ENCODE data around the gene TGFB1.
A peak's percentile ranks its signal among the peaks of the same experiment; 100 is the strongest.
"Not testable (repeated sequence)": the region's sequence is repeated elsewhere in the genome, so short reads cannot be mapped to it uniquely, and the experiment has no call there.

TGFB1 gene

DNA sequence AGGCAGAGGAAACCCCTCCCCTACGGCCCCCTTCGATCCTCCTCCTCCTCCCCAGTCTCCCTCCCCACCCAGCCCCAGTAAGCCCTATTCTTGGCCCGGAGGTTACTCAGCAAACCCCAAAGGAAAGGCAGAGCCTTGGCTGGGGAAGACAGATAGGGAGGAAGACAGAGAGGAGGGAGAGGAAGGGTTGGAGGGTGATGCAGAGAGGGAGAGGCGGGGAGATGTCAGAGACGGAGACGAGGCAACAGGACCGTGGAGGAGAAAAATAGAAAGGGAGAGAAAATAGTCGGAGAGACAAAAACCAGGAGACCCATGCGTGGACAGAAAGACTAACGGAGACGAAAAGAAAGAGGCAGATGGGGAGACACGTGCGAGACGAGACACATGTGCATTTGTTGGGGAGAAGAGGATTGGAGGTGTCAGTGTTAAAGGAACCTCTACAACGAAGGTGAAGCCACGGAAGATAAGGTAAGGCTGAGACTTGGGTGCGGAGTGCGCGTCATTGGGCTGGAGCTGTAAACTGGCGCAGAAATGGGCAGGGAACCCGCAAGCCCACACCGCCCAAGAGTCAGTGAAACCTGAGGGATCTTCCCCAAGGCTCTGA is 2.9 kb downstream of the TGFB1 start:
- Histone ChIP-seq H4K20me1 (ENCODE audit: insufficient read depth) (no peaks in the 10 kb centered on the region), H3K4me3 (IDR thresholded peaks at IDR 0.05; ENCODE audit: insufficient read depth, low read depth, low read length) (no peak overlapping the region), H3K36me3 (ENCODE audit: insufficient read depth) (peaks cover 3% of the 10 kb centered on the region; the same call in 1 of the 2 replicates), H3K79me2 (ENCODE audit: insufficient read depth, low read depth) (peaks cover 46% of the 10 kb centered on the region), H3K27ac (no peak overlapping the region), H3K9ac (no peak overlapping the region), H3K4me1 (ENCODE audit: low read depth, poor library complexity, severe bottlenecking) (peaks cover 32% of the 10 kb centered on the region), H2AFZ (ENCODE audit: low read depth) (peak overlapping the region; percentile 70; the same call in 1 of the 2 replicates), H3K4me2 (peak overlapping the region; percentile 95), H3K27me3 (ENCODE audit: insufficient read depth, low read depth) (no peaks in the 10 kb centered on the region)
- TF ChIP-seq, protein P1, sequence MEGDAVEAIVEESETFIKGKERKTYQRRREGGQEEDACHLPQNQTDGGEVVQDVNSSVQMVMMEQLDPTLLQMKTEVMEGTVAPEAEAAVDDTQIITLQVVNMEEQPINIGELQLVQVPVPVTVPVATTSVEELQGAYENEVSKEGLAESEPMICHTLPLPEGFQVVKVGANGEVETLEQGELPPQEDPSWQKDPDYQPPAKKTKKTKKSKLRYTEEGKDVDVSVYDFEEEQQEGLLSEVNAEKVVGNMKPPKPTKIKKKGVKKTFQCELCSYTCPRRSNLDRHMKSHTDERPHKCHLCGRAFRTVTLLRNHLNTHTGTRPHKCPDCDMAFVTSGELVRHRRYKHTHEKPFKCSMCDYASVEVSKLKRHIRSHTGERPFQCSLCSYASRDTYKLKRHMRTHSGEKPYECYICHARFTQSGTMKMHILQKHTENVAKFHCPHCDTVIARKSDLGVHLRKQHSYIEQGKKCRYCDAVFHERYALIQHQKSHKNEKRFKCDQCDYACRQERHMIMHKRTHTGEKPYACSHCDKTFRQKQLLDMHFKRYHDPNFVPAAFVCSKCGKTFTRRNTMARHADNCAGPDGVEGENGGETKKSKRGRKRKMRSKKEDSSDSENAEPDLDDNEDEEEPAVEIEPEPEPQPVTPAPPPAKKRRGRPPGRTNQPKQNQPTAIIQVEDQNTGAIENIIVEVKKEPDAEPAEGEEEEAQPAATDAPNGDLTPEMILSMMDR (conservative IDR thresholded peaks at IDR 0.05; ENCODE audit: low read depth, low read length) = no peak

DNA sequence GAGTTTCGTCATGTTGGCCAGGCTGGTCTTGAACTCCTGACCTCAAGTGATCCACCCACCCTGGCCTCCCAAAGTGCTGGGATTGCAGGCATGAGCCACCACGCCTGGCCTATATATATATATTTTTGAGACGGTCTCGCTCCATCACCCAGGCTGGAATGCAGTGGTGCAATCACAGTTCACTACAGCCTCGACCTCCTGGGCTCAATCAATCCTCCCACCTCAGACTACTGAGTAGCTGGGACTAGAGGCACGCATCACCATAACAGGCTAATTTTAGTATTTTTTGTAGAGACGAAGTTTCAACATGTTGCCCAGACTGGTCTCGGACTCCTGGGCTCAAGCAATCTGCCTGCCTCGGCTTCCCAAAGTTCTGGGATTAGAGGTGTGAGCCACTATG is 6.8 kb downstream of the TGFB1 start:
- not testable (repeated sequence) for H3K27ac ChIP-seq; H3K4me3 ChIP-seq (IDR thresholded peaks at IDR 0.05; ENCODE audit: insufficient read depth, low read depth, low read length); H2AFZ ChIP-seq (ENCODE audit: low read depth); H3K9ac ChIP-seq; H3K4me2 ChIP-seq; H3K27me3 ChIP-seq (ENCODE audit: insufficient read depth, low read depth); H4K20me1 ChIP-seq (ENCODE audit: insufficient read depth); H3K36me3 ChIP-seq (ENCODE audit: insufficient read depth)
- Histone ChIP-seq H3K4me1 (ENCODE audit: low read depth, poor library complexity, severe bottlenecking) (peaks cover 25% of the 10 kb centered on the region), H3K79me2 (ENCODE audit: insufficient read depth, low read depth) (peaks cover 33% of the 10 kb centered on the region)

DNA sequence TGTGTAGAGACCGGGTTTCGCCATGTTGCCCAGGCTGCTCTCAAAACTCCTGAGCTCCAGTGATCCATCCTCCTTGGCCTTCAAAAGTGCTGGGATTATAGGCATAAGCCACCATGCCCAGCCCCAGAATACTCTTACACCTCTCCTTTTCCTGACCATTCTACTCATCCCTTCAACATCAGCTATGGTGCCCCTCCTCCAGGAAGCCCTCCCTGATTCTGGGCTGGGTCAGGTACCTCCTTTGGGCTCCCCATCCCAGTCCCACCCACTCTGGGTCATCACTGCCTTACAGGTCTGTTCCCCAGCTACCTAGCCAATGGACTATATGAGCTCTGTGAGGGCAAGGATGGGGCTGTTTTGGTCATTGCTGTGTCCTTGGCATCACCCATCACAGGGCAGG is 9.6 kb downstream of the TGFB1 start:
- TF ChIP-seq, protein P1 (conservative IDR thresholded peaks at IDR 0.05; ENCODE audit: low read depth, low read length) = no peak
- H3K79me2 ChIP-seq (ENCODE audit: insufficient read depth, low read depth) = peaks cover 5% of the 10 kb centered on the region
- peaks cover 3% of the 10 kb centered on the region; the same call in 1 of the 2 replicates for H3K36me3 ChIP-seq (ENCODE audit: insufficient read depth)

DNA sequence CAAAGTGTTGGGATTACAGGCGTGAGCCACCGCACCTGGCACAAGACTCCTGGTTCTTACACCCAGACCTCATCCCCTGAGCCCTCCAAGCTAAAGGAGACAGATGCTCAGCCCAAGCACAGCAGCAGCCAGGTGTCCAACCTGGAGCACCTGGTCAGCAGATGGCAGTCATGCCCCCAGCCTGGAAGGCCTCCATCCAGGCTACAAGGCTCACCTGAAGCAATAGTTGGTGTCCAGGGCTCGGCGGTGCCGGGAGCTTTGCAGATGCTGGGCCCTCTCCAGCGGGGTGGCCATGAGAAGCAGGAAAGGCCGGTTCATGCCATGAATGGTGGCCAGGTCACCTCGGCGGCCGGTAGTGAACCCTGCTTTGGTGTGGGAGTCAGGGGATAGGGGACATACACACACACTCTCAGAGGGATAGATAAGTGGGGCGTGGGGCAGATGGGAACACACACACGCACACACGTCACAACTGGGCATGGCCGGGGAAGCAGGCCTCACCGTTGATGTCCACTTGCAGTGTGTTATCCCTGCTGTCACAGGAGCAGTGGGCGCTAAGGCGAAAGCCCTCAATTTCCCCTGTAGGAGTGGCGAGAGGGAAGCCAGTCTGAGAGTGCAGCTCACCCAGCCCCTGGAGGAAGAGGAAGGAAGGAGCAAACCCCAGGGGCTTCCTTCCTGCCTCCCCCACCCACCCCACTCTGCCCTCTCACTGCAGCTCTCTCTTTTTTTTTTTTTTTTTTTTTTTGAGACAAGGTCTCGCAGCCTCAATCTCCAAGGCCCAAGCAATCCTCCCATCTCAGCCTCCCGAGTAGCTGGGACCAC is 11.8 kb downstream of the TGFB1 start:
- Histone ChIP-seq H3K36me3 (ENCODE audit: insufficient read depth) (peaks cover 3% of the 10 kb centered on the region; the same call in 1 of the 2 replicates), H3K4me1 (ENCODE audit: low read depth, poor library complexity, severe bottlenecking) (no peaks in the 10 kb centered on the region), H3K4me2 (no peak overlapping the region), H3K27me3 (ENCODE audit: insufficient read depth, low read depth) (no peaks in the 10 kb centered on the region), H4K20me1 (ENCODE audit: insufficient read depth) (no peaks in the 10 kb centered on the region), H2AFZ (ENCODE audit: low read depth) (no peak overlapping the region), H3K4me3 (IDR thresholded peaks at IDR 0.05; ENCODE audit: insufficient read depth, low read depth, low read length) (no peak overlapping the region), H3K9ac (no peak overlapping the region), H3K79me2 (ENCODE audit: insufficient read depth, low read depth) (no peaks in the 10 kb centered on the region; the same call in 1 of the 2 replicates), H3K27ac (no peak overlapping the region)
- TF ChIP-seq, protein P1 (conservative IDR thresholded peaks at IDR 0.05; ENCODE audit: low read depth, low read length) = no peak

More for the DNA sequence above, 9.6 kb downstream of the TGFB1 start:
- Histone ChIP-seq H3K27ac (no peak overlapping the region), H2AFZ (ENCODE audit: low read depth) (no peak overlapping the region), H3K27me3 (ENCODE audit: insufficient read depth, low read depth) (no peaks in the 10 kb centered on the region), H4K20me1 (ENCODE audit: insufficient read depth) (no peaks in the 10 kb centered on the region), H3K4me3 (IDR thresholded peaks at IDR 0.05; ENCODE audit: insufficient read depth, low read depth, low read length) (no peak overlapping the region), H3K4me1 (ENCODE audit: low read depth, poor library complexity, severe bottlenecking) (peaks cover 5% of the 10 kb centered on the region), H3K4me2 (no peak overlapping the region), H3K9ac (no peak overlapping the region)
